HG02973 (cell line): ENCODE results near the gene PRKCB.

Experiments used
- ATAC-seq: cut with Tn5 transposase; IDR thresholded peaks from one replicate; pipeline ENCODE4 v1.9.1; 2021; ENCODE audit warnings: moderate library complexity; ENCODE audit not compliant: unreplicated experiment

The PRKCB gene

DNA sequence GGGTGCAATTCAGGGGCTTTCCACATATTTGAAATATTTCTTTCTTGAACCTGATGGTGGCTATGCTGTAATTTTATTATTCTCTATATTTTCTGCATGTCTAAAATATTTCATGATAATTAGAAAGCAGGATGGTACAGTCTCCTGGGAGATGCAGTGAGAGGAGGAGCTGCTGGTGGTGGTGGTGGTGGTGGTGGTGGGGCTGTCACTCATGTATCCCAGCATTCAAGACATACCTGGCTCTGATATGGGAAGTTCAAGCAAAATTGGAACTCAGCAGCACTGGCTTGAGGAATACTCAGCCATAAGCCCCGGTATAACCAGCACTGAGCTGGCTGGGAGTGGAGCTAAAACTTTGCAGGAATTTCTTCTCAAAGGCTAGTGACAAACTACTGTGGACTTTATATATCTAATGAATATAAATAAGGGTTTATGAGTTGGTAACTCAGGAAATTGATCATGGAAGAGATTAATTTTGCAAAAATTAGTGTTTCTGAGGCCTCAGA, 200.3 kb downstream of the PRKCB start:
- no peak for ATAC-seq

- ATAC-seq: no peak
Measured at GRCh38 chr16:24036614-24037013, 200.8 kb downstream of the PRKCB start.

DNA sequence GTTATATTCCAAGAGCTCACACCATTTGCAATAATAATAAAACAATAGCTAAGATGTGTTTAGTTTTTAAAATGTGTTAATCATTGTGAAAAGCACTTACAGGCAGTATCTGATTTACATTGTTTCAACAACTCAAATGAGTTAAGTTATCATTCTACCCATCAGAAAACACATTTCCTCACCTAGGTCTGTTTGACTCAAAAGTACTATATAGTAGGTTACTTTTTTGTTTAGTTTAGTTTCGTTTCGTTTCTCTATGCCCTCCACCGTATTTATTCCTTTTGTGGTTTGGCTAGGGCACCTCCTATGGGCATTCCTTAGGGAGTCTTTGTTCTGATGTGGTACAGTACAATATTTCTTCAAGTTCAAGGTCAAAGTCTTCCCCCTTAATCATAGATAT, 201.6 kb downstream of the PRKCB start:
- ATAC-seq: no peak

DNA sequence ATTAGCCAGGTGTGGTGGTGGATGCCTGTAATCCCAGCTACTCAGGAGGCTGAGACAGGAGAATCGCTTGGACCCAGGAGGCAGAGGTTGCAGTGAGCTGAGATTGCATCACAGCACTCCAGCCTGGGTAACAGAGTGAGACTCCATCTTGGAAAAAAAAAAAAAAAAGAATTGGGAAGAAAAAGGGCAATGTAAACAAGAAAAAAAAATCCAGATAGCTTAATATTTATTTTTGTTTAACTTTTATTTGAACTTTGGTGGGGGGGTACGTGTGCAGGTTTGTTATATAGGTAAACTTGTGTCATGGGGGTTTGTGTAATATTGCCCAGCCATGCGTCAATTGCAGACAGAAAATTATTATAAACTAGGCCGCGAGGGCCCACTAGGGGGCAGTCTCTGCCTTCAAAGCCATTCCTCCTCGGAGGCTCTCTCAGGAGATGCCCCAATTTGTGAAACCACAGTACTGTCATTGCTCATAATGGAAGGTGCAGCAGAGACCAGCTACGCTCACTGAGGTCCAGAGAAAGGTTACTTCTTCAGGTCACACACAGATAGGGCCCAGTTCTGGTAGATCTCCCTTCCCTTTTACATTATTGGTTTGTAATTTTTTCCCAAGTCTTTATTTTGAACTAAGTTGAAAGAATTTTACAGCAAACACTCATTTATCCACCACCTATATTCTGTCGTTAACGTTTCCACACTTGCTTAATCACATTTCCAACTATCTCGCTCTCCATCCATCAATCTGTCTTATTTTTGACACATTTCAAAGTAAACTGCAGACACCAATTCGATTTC, 206.2 kb downstream of the PRKCB start:
- no peak for ATAC-seq

GRCh38 chr16:24044467-24044866, 208.7 kb downstream of the PRKCB start:
- ATAC-seq: no peak

GRCh38 chr16:24045641-24046040, 209.9 kb downstream of the PRKCB start:
- no peak for ATAC-seq

DNA sequence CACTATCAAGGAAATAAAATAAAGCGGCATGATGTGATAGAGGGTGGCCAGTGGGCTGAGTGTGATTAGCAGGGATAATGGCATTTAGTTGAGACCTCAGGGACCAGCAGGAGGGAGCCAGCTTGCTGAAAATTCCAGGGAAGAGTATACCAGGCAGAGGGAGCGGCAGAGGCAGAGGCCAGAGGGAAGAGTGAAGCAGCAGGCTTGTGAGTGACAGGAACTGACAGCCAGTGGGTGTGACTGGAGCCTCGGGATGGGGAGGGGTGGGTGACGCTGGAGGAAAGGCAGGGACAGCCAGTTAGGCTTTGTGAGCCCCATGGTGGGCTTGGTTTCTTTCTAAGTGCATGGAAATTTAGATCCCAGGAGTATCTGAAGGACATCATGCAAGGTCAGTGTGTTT, 210.7 kb downstream of the PRKCB start:
- no peak for ATAC-seq

GRCh38 chr16:24049113-24049512, 213.3 kb downstream of the PRKCB start:
- no peak for ATAC-seq

GRCh38 chr16:24051125-24051524, 215.3 kb downstream of the PRKCB start:
- no peak for ATAC-seq

GRCh38 chr16:24052329-24053098, 216.7 kb downstream of the PRKCB start:
- ATAC-seq: no peak

DNA sequence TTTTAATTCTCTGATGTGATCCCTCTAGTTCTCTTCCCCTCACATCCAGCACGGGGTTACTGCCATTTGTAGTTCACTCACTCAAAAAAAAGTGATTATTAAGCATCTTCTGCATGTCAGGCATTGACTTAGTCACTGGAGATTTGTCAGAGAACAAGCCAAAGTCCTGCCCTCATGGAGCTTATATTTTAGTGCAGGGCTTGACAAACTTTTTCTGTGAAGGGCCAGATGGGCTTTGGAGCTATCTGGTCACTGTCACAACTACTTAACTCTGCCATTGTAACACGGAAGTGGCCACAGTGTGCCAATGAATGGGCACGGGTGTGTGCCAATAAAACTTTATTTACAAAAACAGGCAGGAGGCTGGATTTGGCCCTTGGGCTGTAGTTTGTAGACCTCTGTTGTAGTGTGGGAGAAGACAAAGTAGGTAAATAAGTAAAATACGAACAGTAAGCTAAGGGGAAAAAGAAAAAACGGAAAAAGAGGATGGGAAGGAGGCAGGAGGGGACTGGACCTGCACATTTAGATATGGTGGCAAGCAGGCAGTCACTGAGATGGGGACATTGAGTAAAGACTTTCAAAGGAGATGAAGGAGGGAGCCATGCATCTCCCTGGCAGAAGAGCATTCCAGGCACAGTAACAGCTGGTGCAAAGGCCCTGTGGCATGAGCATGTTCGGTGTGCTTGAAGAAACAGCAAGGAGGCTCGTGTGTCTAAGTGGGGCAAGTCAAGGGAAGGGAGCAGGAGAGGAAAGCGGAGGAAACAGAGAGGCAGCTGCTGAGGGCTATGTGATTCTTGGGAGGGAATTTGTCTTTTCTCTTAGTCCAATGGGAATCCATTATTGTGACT, 217.5 kb downstream of the PRKCB start:
- ATAC-seq: no peak

- no peak for ATAC-seq
Measured at GRCh38 chr16:24054741-24055491, 219.1 kb downstream of the PRKCB start.

DNA sequence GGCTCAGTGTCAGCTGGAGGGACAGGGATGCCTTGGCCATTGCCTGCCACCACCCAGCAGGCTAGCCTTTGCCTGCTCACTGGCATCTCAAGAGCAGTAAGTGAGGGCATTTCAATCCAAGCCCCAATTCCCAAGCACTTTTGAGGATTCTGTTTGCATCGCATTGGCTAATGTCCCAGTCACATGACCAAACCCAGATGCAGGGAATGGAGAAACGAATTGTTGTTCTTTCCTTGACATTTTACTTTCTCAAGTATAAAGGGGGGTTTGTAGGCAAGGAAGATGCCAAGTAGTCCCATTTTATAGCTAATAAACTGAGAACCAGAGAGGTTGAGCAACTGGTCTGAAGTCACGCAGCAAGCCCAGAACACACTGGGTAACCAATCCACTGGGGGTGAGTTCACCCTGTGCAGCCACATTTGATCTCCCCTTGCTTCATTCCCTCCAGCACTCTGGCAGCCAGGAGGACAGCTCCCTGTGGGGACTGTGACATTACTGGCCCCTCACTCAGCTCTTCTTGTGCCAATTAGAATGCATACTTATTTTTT, 226.6 kb downstream of the PRKCB start:
- no peak for ATAC-seq

DNA sequence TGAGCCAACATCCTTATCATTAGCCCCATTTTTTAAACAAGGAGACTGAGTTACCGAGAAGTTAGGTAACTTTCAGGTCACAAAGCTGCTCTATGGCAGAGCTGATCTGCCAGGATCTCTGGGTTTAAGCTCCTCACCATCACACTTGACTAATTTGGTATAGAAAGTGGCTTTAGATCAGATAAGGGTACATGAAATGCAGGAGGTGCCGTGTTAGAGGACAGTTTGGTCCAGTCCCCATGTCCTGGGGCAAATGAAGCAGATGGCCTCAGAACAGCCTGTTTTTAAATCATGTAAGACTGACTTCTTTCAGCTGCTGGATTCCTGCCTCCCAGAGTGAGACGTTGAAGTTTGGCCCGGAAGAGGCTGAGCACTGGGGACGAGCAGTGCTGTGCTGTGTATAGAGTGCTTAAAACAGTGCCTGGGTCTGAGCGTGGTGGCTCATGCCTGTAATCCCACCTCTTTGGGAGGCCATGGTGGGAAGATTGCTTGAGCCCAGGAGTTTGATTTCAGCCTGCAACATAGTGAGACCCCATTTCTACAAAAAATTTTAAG, 233.3 kb downstream of the PRKCB start:
- no peak for ATAC-seq

DNA sequence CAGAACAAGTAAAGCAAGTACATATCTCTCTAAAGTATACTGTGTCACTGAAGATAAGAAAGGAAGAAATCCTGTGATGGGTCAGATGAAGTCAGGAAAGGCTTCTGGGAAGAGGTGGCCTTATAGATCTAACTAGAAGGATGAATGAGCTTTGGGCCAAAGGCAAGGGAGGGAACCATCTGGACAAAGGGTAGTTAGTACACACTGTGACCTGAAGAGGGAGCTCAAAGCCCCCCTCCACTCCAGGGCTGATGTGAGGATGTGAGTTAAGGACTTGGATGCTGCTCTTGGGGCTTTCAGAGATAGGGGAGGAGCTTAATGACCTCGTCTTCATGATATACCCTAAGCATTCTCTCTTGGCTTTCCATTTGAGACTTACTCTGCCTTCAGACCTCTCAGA, 235.1 kb downstream of the PRKCB start:
- no peak for ATAC-seq

DNA sequence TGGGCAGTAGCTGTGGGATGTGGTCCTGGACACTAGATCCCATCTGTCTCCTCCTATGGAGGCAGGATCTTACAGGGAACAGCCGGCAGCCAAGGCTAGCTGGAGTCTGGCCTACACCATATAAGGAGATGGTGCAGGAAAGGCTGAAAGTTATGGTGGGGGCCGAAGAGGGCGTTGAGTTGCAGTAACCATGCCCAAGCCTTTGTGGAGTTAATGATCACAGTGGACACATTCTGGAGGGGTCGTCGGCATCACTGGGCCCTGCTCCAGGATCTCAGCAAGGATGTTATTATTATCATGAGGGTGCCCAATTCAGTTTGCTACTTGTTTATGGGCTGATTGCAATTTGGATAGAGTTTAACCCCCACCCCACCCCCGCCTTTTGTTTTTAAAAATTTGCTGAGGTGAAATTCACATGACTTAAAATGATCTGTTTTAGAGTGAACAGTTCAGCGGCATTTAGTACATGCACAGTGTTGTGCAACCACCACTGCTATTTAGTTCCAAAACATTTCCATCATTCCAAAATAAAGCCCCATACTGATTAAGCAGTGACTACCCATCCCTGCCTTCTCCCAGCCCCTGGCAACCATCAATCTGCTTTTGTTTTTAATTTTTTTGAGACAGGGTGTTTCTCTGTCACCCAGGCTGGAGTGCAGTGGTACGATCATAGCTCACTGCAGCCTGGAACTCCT, 236.0 kb downstream of the PRKCB start:
- no peak for ATAC-seq

- ATAC-seq: no peak
Measured at GRCh38 chr16:24073321-24073720, 237.5 kb downstream of the PRKCB start.

DNA sequence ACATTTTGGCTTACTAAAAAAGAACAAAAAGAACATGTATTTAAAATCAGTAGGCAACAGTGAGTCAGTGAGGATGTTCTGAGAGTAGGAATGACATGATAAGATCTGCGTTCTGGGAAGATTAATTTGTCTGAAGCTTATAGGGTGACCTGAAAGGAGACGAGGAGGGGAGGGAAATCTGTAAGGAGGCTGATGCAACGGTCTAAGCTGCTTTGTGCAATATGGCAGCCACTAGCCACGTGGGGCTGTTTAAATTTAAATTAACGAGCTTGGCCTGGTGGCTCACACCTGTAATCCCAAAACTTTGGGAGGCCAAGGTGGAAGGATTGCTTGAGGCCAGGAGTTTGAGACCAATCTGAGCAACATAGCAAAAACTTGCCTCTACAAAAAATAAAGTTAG, 238.8 kb downstream of the PRKCB start:
- no peak for ATAC-seq

GRCh38 chr16:24075302-24075701, 239.5 kb downstream of the PRKCB start:
- no peak for ATAC-seq
